NCI-H187 (cell line): Measurements from ENCODE around the gene GHDC.
"Not testable (repeated sequence)": the region's sequence is repeated elsewhere in the genome, so short reads cannot be mapped to it uniquely, and the experiment has no call there.

Experiments used
- DNase-seq, 2 experiments: peaks; one replicate each; lab custom pipeline; 2025; lab: John Stamatoyannopoulos, UW

Gene GHDC

DNA sequence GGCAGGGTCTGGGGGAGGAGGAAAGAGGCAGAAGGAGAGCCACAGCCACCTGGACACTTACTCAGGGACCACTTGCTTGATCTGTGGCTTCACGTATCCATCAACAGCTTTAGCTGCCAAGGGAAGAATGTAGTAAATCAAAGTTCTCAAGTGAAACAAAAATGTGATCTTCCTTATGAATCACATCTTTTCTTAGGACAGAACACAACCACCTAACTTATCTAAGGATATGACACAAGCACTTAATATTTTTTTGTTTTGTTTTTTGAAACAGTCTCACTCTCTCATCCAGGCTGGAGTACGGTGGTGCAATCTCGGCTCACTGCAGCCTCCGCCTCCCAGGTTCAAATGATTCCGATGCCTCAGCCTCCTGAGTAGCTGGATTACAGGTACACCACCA lies 8.4 kb upstream of the GHDC start:
- no peak for DNase-seq

DNA sequence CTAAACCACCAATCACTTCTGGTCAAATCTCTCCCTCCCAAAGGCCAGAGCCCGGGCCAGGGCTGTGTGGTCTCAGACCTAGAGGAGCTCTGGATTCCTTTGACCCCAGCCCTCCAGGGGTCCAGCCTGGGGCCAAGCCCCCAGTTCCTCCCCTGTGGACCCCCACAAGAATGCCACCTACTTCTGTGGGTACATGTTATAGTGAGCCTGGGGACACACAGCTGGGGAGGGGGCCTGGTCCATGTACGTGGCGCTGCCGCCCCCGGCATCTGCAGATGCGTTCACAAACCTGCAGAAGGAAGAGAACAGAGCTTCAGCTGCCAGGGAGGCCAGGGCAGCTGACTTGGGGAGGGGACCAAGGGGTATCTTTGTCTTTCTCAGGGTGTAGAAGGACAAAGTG lies 7.9 kb upstream of the GHDC start:
- DNase-seq: no peak

DNA sequence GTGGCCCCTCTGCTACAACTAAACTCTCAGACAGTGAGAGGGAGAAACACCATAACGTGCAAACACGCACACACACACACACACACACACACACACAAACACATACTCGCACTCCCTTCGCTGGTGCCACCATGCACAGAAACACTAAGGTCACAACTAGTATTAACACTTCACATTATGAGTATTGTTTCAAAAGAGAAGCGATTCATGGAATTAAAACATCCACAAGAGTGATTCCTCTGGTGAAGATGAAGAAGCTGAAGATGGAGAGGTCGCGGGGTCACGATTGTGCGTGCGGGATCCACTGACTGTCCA lies 7.1 kb upstream of the GHDC start:
- DNase-seq: no peak

- DNase-seq: no peak
These were observed 6.6 kb upstream of the GHDC start for GRCh38 chr17:42200706-42201457.

- no peak for DNase-seq
These were observed 5.2 kb upstream of the GHDC start for GRCh38 chr17:42199416-42200011.

GRCh38 chr17:42198897-42199296 lies 4.6 kb upstream of the GHDC start:
- no peak for DNase-seq

- no peak for DNase-seq
These were observed 3.4 kb upstream of the GHDC start for GRCh38 chr17:42197564-42198156.

GRCh38 chr17:42193216-42193968 lies 902 bp downstream of the GHDC start:
- DNase-seq: no peak

- DNase-seq: no peak
These were observed 1.8 kb downstream of the GHDC start for GRCh38 chr17:42192189-42193126.

GRCh38 chr17:42191275-42191608 lies 3.1 kb downstream of the GHDC start:
- no peak for DNase-seq

GRCh38 chr17:42190491-42191274 lies 3.6 kb downstream of the GHDC start:
- DNase-seq: no peak

DNA sequence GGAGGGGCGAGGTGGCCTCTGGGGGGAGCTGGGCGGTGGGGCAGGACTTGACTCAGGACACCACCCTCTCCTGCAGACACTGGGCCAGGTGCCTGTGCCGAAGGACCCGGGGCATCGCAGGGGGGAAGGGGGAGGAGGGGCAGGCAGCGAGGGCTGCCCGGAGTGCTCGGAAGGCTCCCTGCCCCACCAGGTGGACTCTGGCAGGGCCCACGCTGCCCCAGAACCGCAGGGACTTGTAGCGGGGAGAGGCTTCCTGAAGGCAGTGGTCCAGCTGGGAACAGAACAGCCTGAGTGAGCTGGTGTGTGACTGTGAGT lies 4.7 kb downstream of the GHDC start:
- no peak for DNase-seq

DNA sequence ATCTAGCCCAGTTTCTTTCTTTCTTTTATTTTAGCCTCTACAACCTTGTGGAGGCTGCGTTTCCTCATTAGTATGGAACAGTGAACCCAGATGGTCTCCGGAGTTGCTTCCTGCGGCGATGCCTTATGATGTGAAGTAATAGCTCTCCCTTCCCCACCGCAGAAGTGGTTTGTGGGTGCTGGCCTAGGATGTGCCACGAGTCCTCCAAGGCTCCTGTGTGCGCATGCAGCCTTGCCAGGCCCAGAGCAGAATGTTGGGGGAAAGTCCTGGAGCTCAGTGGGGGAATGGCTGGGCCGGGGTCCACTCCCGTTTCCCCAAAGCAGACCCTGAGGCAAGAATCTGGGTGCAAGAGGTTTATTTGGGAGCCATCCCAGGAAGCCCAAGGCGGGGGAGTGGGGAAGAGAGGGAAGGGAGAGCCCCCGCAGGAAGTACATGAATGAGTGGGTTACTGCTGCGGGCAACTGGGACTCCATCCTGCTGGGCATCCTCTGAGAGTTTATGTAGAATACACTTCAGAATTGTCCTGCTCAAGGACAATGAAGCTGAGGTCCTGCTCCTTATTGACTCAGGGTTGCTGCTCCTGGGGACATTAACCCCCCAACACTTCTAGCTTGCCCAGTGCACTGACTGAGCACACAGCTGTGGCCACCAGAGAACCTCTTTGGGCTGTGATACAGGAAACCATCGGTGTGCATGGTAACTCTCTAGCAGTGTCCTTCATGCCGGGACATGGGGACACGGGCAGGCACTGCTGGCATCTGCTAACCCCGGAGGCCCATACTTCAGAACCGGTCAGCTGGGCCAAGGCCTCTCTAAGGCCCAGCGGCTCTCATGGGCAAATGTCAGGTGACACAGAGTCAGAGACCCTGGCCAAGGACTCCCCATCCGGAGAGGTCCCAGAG lies 5.3 kb downstream of the GHDC start:
- no peak for DNase-seq

DNA sequence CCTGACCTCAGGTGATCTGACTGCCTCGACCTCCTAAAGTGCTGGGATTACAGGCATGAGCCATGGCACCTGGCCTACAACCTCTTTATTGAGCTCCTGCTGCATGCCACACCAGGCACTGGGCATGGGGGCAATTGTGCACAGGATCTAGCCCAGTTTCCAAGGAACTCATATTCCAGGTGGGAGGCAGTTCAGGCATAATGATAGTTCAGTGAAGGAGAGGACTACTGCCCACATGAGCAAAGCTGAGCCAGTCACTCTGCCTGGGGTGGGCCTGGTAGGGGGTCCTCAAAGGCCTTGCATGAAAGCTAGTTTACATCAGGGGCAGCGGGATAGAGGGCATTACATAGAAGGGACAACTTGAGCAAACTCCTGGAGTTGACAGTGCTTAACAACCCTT lies 6.5 kb downstream of the GHDC start:
- DNase-seq: no peak

DNA sequence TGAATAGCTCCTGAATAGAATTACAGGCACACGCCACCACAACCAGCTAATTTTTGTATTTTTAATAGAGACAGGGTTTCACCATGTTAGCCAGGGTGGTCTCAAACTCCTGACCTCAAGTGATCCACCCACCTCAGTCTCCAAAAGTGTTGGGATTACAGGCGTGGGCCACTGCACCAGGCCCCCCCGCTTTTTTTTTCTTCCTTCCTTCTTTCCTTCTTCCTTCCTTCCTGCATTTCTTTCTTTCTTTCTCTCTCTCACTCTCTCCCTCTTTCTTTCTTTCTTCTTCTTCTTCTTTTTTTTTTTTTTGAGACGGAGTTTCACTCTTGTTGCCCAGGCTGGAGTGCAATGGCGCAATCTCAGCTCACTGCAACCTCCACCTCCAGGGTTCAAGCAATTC lies 8.1 kb downstream of the GHDC start:
- not testable (repeated sequence) for DNase-seq

GRCh38 chr17:42185621-42185930 lies 8.7 kb downstream of the GHDC start:
- DNase-seq: no peak

GRCh38 chr17:42184713-42185620 lies 9.3 kb downstream of the GHDC start, which contains the start of gene HCRT:
Gene HCRT, minus strand, starts transcription at chr17:42185452. Its CDS starts 87 bp downstream, at chr17:42185365.
- no peak for DNase-seq

DNA sequence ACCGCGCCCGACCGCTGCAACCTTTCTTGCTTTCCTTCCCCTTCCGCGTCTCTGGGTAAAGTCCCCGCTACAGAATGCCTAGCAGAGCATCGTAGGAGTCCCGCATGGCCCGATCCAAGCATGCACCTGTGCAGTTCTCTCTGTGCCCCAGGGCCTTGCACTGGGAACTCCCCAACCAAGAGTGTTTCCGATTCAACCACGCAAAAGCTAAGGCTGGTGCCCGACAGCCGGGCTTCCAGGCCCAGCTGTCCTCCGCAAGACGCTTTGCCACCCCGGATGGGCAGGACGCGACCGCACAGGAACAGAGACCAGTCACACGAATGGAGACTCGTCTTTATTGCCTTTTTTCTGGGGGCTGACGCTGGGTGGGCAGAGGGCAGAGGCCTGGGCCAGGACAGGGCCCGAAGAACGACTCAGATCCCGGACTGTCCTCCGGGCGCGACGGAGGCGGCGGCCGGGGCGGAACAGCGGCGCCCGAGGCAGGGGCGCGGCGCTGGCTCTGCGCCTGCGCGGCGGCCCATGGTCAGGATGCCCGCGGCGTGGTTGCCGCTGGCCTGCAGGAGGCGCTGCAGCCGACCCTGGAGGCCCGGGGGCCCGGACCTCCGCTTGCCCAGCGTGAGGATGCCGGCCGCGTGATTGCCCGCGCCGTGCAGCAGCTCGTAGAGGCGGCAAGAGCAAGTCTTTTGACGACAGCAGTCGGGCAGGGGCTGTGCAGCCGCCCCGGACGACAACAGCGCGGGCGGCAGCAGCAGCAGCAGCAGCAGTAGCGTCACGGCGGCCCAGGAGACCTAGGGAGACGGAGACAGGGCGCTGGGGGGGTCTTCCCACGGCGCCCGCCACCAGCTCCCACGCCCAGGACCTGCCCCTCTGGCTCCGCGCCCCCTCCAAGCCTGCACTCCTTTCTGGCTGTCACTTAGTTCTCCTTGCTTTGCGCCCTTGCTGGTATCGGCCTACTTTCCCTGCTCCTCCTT lies 10.3 kb downstream of the GHDC start:
- DNase-seq: peak; percentile 40 to 59
